Hepatocyte (in vitro differentiated cells): ENCODE measurements around the gene SPRR1B. TPM values are rescaled to one million over a fixed set of nuclear protein-coding genes. Genes with fewer than 3 reads are reported as not detected.

Source experiments
- DNase-seq: peaks from one replicate; pipeline ENCODE4 v3.0.0-alpha.2; 2016; ENCODE audit warnings: low spot score
- H2AFZ ChIP-seq: fragments of 200-600 bp; sonication (generic); 2 replicates; pipeline ENCODE4 v1.6.0; 2016; ENCODE audit warnings: antibody characterized with exemption, mild to moderate bottlenecking
- H3K27ac ChIP-seq: fragments of 200-600 bp; sonication (generic); 2 replicates; pipeline ENCODE4 v1.5.1; 2016; ENCODE audit warnings: mild to moderate bottlenecking
- H3K27me3 ChIP-seq: fragments of 200-600 bp; sonication (generic); 2 replicates; pipeline ENCODE4 v1.6.1; 2016
- H3K36me3 ChIP-seq: fragments of 200-600 bp; sonication (generic); replicated peaks from 2 replicates; pipeline ENCODE4 v1.5.1; 2016; ENCODE audit warnings: low read depth; ENCODE audit not compliant: insufficient read depth
- H3K4me1 ChIP-seq: fragments of 200-600 bp; sonication (generic); 2 replicates; pipeline ENCODE4 v1.5.1; 2016; ENCODE audit warnings: mild to moderate bottlenecking, moderate library complexity; ENCODE audit not compliant: insufficient read depth
- H3K4me2 ChIP-seq: fragments of 200-600 bp; sonication (generic); 2 replicates; pipeline ENCODE4 v1.6.0; 2016
- H3K4me3 ChIP-seq: fragments of 200-600 bp; sonication (generic); 2 replicates; pipeline ENCODE4 v1.5.1; 2016; ENCODE audit warnings: mild to moderate bottlenecking
- H3K79me2 ChIP-seq: fragments of 200-600 bp; sonication (generic); 2 replicates; pipeline ENCODE4 v1.6.0; 2017; ENCODE audit warnings: mild to moderate bottlenecking
- H3K9me2 ChIP-seq: fragments of 200-600 bp; sonication (generic); replicated peaks from 2 replicates; pipeline ENCODE4 v1.6.0; 2017; ENCODE audit warnings: mild to moderate bottlenecking; ENCODE audit not compliant: insufficient read depth
- H3K9me3 ChIP-seq: fragments of 200-600 bp; sonication (generic); 2 replicates; pipeline ENCODE4 v1.5.1; 2016; ENCODE audit warnings: low read depth, mild to moderate bottlenecking
- H4K20me1 ChIP-seq: fragments of 200-600 bp; sonication (generic); 2 replicates; pipeline ENCODE4 v1.6.0; 2016; ENCODE audit warnings: mild to moderate bottlenecking; ENCODE audit not compliant: insufficient read depth, poor library complexity, severe bottlenecking
- EZH2 ChIP-seq: fragments of 200-600 bp; sonication (generic); IDR thresholded peaks from 2 replicates; pipeline ENCODE4 v1.6.1; 2016; ENCODE audit warnings: antibody characterized with exemption, mild to moderate bottlenecking, borderline replicate concordance
- EZH2phosphoT487 ChIP-seq: fragments of 200-600 bp; sonication (generic); IDR thresholded peaks from one replicate; pipeline ENCODE4 v1.6.1; 2018; ENCODE audit warnings: antibody characterized with exemption, mild to moderate bottlenecking, low read depth, moderate library complexity; ENCODE audit not compliant: unreplicated experiment, severe bottlenecking
- WGBS: methylation state at CpG from one replicate; pipeline ENCODE4 v1.1.6; 2016; ENCODE audit warnings: low lambda C conversion rate; ENCODE audit errors: missing lambda C conversion rate; 5-methylcytosine and 5-hydroxymethylcytosine counted together
- polyA plus RNA-seq: library from polyadenylated mRNA; unstranded; fragments of >200 nt; fragmentation: Nextera tagmentation; extraction: Ambion mirVana; gene quantifications from 2 replicates; pipeline ENCODE4 v1.2.1, GENCODE V29; 2016
- total RNA-seq: library from RNA; depleted of rRNA; stranded (reverse); fragments of >200 nt; gene quantifications from 2 replicates; pipeline ENCODE4 v1.2.3, GENCODE V29; 2014
- TF ChIP-seq, protein P1 (sequence below): fragments of 200-600 bp; sonication (generic); IDR thresholded peaks from 2 replicates; pipeline ENCODE4 v1.5.1; 2016; ENCODE audit warnings: antibody characterized with exemption, mild to moderate bottlenecking; ENCODE audit not compliant: poor library complexity

SPRR1B gene
- total and polyA plus RNA-seq, 2 experiments from 2014 or later: not detected

DNA sequence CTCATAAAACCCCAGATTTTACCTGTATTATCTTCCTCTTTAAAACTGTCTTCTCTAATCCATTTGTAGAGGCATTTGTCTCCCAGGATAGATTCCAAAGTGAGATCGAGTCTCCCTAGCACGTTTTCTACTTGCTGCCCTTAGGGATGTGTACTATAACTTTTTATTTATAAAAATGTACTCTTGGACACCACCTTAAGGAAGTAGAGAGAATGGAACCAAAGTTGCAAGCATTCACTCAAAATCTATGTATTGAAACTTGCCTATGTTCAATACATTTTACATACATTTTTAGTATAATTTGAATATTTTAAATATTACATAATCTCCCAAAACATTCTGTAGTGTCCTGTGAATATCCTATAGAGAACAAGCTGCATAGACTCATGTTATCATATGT is 27.2 kb downstream of the SPRR1B start:
- Histone ChIP-seq H3K4me2 (no peak overlapping the region), H2AFZ (no peak overlapping the region), H3K36me3 (no peaks in the 10 kb centered on the region), H3K79me2 (no peaks in the 10 kb centered on the region), H3K4me1 (no peaks in the 10 kb centered on the region), H3K27ac (no peak overlapping the region), H3K4me3 (no peak overlapping the region), H4K20me1 (no peaks in the 10 kb centered on the region), H3K9me2 (no peaks in the 10 kb centered on the region), H3K27me3 (no peaks in the 10 kb centered on the region), H3K9me3 (no peaks in the 10 kb centered on the region)
- WGBS: 54% methylated on average over 2 of the region's 2 CpGs
- DNase-seq: no peak
- TF ChIP-seq, protein P1, sequence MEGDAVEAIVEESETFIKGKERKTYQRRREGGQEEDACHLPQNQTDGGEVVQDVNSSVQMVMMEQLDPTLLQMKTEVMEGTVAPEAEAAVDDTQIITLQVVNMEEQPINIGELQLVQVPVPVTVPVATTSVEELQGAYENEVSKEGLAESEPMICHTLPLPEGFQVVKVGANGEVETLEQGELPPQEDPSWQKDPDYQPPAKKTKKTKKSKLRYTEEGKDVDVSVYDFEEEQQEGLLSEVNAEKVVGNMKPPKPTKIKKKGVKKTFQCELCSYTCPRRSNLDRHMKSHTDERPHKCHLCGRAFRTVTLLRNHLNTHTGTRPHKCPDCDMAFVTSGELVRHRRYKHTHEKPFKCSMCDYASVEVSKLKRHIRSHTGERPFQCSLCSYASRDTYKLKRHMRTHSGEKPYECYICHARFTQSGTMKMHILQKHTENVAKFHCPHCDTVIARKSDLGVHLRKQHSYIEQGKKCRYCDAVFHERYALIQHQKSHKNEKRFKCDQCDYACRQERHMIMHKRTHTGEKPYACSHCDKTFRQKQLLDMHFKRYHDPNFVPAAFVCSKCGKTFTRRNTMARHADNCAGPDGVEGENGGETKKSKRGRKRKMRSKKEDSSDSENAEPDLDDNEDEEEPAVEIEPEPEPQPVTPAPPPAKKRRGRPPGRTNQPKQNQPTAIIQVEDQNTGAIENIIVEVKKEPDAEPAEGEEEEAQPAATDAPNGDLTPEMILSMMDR: no peak
- TF ChIP-seq EZH2 (no peak), EZH2phosphoT487 (no peak)

DNA sequence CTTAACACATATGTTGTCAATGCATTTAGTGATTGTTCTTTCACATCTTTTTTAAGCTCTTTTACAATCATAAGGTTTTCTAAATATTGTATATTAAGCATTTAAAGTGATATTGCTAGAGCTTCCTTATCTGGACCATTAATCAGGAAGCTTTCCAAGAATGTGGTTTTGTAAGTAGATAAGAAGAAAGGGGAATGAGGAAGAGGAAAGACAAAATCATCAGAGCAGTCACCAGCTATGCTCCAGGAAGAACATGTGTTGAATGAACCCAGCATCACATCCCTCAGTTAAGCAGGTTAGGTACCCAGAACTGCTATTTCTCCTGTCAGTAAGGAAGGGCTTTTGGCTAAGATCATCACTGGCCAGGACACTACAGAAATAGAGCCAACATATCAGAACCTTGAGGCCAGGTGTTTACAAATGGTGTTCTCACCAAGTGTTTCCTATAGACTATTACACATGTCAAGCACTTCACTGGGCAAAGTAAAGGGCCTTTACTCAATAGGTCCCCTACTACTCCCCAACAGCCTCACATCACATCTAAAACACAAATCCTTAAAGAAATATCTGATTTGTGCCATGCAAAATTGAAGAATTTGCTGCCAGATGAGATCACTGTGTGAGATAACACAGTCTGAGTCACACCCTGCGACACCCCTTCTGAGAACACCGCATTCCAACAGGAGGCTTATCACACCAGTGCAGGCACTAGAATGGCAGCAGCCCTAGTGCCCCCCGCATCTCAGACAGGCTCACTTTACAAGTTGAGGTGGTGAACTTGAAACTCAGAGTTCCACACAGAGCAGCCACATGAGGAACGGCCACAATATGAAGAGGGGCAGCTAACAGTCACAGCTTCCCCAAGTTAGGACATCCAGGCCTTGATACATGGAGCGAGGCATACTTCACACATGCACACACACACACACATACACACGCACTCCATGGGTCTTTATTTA is 28.1 kb downstream of the SPRR1B start:
- 62% methylated on average over 6 of the region's 6 CpGs for WGBS
- Histone ChIP-seq H3K4me1 (no peaks in the 10 kb centered on the region), H2AFZ (no peak overlapping the region), H3K9me2 (no peaks in the 10 kb centered on the region), H3K4me2 (no peak overlapping the region), H3K27ac (no peak overlapping the region), H3K4me3 (no peak overlapping the region), H3K27me3 (no peaks in the 10 kb centered on the region), H3K79me2 (no peaks in the 10 kb centered on the region), H3K36me3 (no peaks in the 10 kb centered on the region), H3K9me3 (no peaks in the 10 kb centered on the region), H4K20me1 (no peaks in the 10 kb centered on the region)
- TF ChIP-seq EZH2 (no peak), EZH2phosphoT487 (no peak)
- TF ChIP-seq, protein P1: no peak
- no peak for DNase-seq

DNA sequence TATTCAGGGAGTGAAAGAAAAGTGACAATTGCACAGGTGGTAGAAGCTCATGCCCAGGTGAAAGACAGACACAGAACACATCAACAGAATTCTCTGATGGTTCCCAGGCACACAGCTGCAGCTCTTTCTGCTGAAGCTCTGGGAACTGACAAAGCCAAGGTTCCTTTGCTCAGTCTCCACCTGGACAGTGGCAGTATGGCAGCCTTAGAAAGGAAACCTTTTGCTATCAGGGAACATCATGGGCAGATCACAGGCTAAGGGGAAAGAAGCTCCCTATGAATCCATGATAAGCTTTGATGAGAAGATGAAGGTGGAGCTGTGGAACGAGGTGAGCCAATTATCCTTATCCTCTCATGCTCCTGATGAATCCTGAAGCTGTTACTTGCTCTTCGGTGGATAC is 39.2 kb downstream of the SPRR1B start:
- Histone ChIP-seq H3K79me2 (no peaks in the 10 kb centered on the region), H3K4me2 (no peak overlapping the region), H3K9me3 (no peaks in the 10 kb centered on the region), H2AFZ (no peak overlapping the region), H3K36me3 (no peaks in the 10 kb centered on the region), H3K4me1 (no peaks in the 10 kb centered on the region), H3K4me3 (no peak overlapping the region), H4K20me1 (no peaks in the 10 kb centered on the region), H3K9me2 (no peaks in the 10 kb centered on the region), H3K27me3 (no peaks in the 10 kb centered on the region), H3K27ac (no peak overlapping the region)
- DNase-seq: no peak
- no peak for TF ChIP-seq EZH2
- TF ChIP-seq EZH2phosphoT487: no peak
- TF ChIP-seq, protein P1: no peak
- 30% methylated on average over 2 of the region's 2 CpGs for WGBS
